ENCODE data around the gene ZDHHC18. TPM values are rescaled to one million over a fixed set of nuclear protein-coding genes. Genes with fewer than 3 reads are reported as not detected.
"Not testable (repeated sequence)": the region's sequence is repeated elsewhere in the genome, so short reads cannot be mapped to it uniquely, and the experiment has no call there.

ZDHHC18 gene
- total and polyA plus RNA-seq, 2 donors, result 9.0 to 9.1 TPM

DNA sequence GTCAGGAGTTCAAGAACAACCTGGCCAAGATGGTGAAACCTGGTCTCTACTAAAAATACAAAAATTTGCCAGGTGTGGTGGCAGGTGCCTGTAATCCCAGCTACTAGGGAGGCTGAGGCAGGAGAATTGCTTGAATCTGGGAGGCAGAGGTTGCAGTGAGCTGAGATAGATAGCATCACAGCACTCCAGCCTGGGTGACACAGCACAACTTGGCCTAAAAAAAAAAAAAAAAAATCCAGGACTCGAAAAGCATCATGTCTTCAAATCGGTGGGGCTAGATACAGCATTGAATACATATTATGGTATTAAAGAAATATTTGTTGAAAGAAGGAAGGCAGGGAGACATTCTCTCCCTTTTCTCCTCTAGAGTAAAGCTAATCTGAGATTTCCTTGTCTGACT is 46.6 kb downstream of the ZDHHC18 start:
- peaks cover 12 to 20% of the 10 kb centered on the region in 2 donors for H3K36me3 ChIP-seq (ENCODE audit: control insufficient read depth in 2 of 2, insufficient read depth in 2 of 2, low read length in 1 of 2)
- not testable (repeated sequence) for DNase-seq (ENCODE audit: low read depth in 6 of 9, low spot score in 9 of 9); H3K27ac ChIP-seq (ENCODE audit: low read depth in 1 of 2, low read length in 1 of 2); H3K27me3 ChIP-seq (ENCODE audit: control insufficient read depth in 2 of 2, insufficient read depth in 1 of 2, low read length in 1 of 2); H3K4me3 ChIP-seq (ENCODE audit: low read length in 2 of 2); H3K4me1 ChIP-seq (ENCODE audit: control insufficient read depth in 2 of 2, insufficient read depth in 2 of 2, low read length in 2 of 2); H3K9me3 ChIP-seq (ENCODE audit: control insufficient read depth in 2 of 2, insufficient read depth in 1 of 2, low read length in 1 of 2)
- 95% methylated on average over 2 of the region's 2 CpGs for WGBS

DNA sequence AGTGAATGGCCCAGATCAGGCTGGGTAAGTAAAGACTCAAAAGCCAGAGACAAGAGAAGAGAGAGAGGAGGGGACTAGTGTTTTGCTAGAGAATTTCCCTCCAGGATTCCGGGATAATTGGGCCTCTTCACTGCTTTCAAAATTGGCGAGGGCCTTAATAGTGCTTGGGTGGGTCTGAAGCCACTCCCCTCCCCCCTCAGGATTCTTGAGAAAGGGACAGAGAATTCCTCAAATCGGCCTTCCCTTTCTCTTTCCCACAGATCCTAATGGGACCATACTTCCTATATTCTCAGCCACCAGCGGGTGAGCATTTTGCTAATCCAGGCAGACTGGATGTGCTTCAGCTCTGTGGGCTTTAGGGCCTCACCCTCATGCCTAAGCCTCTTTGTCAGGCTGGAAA is 48.4 kb downstream of the ZDHHC18 start:
- H3K27me3 ChIP-seq (ENCODE audit: control insufficient read depth in 2 of 2, insufficient read depth in 1 of 2, low read length in 1 of 2), result no peaks in the 10 kb centered on the region
- no peak overlapping the region for H3K27ac ChIP-seq (ENCODE audit: low read depth in 1 of 2, low read length in 1 of 2)
- H3K9me3 ChIP-seq (ENCODE audit: control insufficient read depth in 2 of 2, insufficient read depth in 1 of 2, low read length in 1 of 2), result no peaks in the 10 kb centered on the region
- DNase-seq (ENCODE audit: low read depth in 6 of 9, low spot score in 9 of 9), result no peak
- WGBS, result 97% methylated on average over 4 of the region's 4 CpGs
- H3K4me1 ChIP-seq (ENCODE audit: control insufficient read depth in 2 of 2, insufficient read depth in 2 of 2, low read length in 2 of 2), result no peaks in the 10 kb centered on the region
- H3K36me3 ChIP-seq (ENCODE audit: control insufficient read depth in 2 of 2, insufficient read depth in 2 of 2, low read length in 1 of 2), result peaks cover 28 to 38% of the 10 kb centered on the region in 2 donors
- H3K4me3 ChIP-seq (ENCODE audit: low read length in 2 of 2), result no peak overlapping the region

DNA sequence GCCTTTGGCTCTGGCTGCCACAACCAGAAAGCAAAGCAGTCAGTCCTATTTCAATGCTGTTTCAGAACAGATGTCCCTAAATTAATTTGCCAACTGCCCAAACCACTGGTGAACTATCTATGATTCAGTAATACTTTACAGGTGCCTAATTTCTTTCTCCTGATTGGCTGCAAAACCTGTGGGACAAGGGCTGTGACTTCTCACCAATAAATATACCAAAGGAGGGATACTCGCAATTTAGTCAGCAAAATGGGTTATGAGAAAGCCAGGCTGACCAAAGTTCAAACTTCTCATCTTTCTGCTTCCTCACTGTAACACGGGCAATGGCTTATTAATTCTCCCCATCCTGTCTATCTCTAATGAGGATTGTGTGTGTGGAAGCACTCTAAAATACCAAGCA is 50.8 kb downstream of the ZDHHC18 start:
- peaks cover 45 to 57% of the 10 kb centered on the region in 2 donors for H3K36me3 ChIP-seq (ENCODE audit: control insufficient read depth in 2 of 2, insufficient read depth in 2 of 2, low read length in 1 of 2)
- H3K27me3 ChIP-seq (ENCODE audit: control insufficient read depth in 2 of 2, insufficient read depth in 1 of 2, low read length in 1 of 2), result no peaks in the 10 kb centered on the region
- H3K4me3 ChIP-seq (ENCODE audit: low read length in 2 of 2), result no peak overlapping the region
- WGBS, result 94% methylated on average over 2 of the region's 2 CpGs
- H3K4me1 ChIP-seq (ENCODE audit: control insufficient read depth in 2 of 2, insufficient read depth in 2 of 2, low read length in 2 of 2), result no peaks in the 10 kb centered on the region
- DNase-seq (ENCODE audit: low read depth in 6 of 9, low spot score in 9 of 9), result no peak
- H3K27ac ChIP-seq (ENCODE audit: low read depth in 1 of 2, low read length in 1 of 2), result no peak overlapping the region
- H3K9me3 ChIP-seq (ENCODE audit: control insufficient read depth in 2 of 2, insufficient read depth in 1 of 2, low read length in 1 of 2), result no peaks in the 10 kb centered on the region

- H3K27ac ChIP-seq (ENCODE audit: low read depth in 1 of 2, low read length in 1 of 2), result no peak overlapping the region
- H3K27me3 ChIP-seq (ENCODE audit: control insufficient read depth in 2 of 2, insufficient read depth in 1 of 2, low read length in 1 of 2), result no peaks in the 10 kb centered on the region
- peaks cover 69 to 79% of the 10 kb centered on the region in 2 donors for H3K36me3 ChIP-seq (ENCODE audit: control insufficient read depth in 2 of 2, insufficient read depth in 2 of 2, low read length in 1 of 2)
- H3K4me3 ChIP-seq (ENCODE audit: low read length in 2 of 2), result no peak overlapping the region
- DNase-seq (ENCODE audit: low read depth in 6 of 9, low spot score in 9 of 9), result no peak
- no peaks in the 10 kb centered on the region for H3K4me1 ChIP-seq (ENCODE audit: control insufficient read depth in 2 of 2, insufficient read depth in 2 of 2, low read length in 2 of 2)
- no peaks in the 10 kb centered on the region for H3K9me3 ChIP-seq (ENCODE audit: control insufficient read depth in 2 of 2, insufficient read depth in 1 of 2, low read length in 1 of 2)
- 99% methylated on average over 4 of the region's 4 CpGs for whole genome bisulfite sequencing
These were observed 53.3 kb downstream of the ZDHHC18 start for GRCh38 chr1:26879793-26880192.

GRCh38 chr1:26881611-26882010 is 55.1 kb downstream of the ZDHHC18 start:
- WGBS, result 97% methylated on average over 6 of the region's 6 CpGs
- not testable (repeated sequence) for DNase-seq (ENCODE audit: low read depth in 6 of 9, low spot score in 9 of 9); H3K4me1 ChIP-seq (ENCODE audit: control insufficient read depth in 2 of 2, insufficient read depth in 2 of 2, low read length in 2 of 2); H3K27me3 ChIP-seq (ENCODE audit: control insufficient read depth in 2 of 2, insufficient read depth in 1 of 2, low read length in 1 of 2); H3K9me3 ChIP-seq (ENCODE audit: control insufficient read depth in 2 of 2, insufficient read depth in 1 of 2, low read length in 1 of 2); H3K4me3 ChIP-seq (ENCODE audit: low read length in 2 of 2); H3K27ac ChIP-seq (ENCODE audit: low read depth in 1 of 2, low read length in 1 of 2)
- H3K36me3 ChIP-seq (ENCODE audit: control insufficient read depth in 2 of 2, insufficient read depth in 2 of 2, low read length in 1 of 2), result peaks cover 77 to 89% of the 10 kb centered on the region in 2 donors

- Histone ChIP-seq H3K4me3 (ENCODE audit: low read length in 2 of 2) (no peak overlapping the region), H3K27ac (ENCODE audit: low read depth in 1 of 2, low read length in 1 of 2) (no peak overlapping the region), H3K36me3 (ENCODE audit: control insufficient read depth in 2 of 2, insufficient read depth in 2 of 2, low read length in 1 of 2) (peaks cover 68 to 81% of the 10 kb centered on the region in 2 donors), H3K9me3 (ENCODE audit: control insufficient read depth in 2 of 2, insufficient read depth in 1 of 2, low read length in 1 of 2) (no peaks in the 10 kb centered on the region), H3K4me1 (ENCODE audit: control insufficient read depth in 2 of 2, insufficient read depth in 2 of 2, low read length in 2 of 2) (no peaks in the 10 kb centered on the region), H3K27me3 (ENCODE audit: control insufficient read depth in 2 of 2, insufficient read depth in 1 of 2, low read length in 1 of 2) (no peaks in the 10 kb centered on the region)
- no peak for DNase-seq (ENCODE audit: low read depth in 6 of 9, low spot score in 9 of 9)
- 98% methylated on average over 5 of the region's 5 CpGs for WGBS
These were observed 56.4 kb downstream of the ZDHHC18 start for GRCh38 chr1:26882696-26883463.

GRCh38 chr1:26887125-26887524 is 60.6 kb downstream of the ZDHHC18 start:
- Histone ChIP-seq H3K27ac (ENCODE audit: low read depth in 1 of 2, low read length in 1 of 2) (no peak overlapping the region), H3K9me3 (ENCODE audit: control insufficient read depth in 2 of 2, insufficient read depth in 1 of 2, low read length in 1 of 2) (no peaks in the 10 kb centered on the region), H3K27me3 (ENCODE audit: control insufficient read depth in 2 of 2, insufficient read depth in 1 of 2, low read length in 1 of 2) (no peaks in the 10 kb centered on the region), H3K4me3 (ENCODE audit: low read length in 2 of 2) (no peak overlapping the region), H3K4me1 (ENCODE audit: control insufficient read depth in 2 of 2, insufficient read depth in 2 of 2, low read length in 2 of 2) (peaks cover 6 to 16% of the 10 kb centered on the region in 2 donors), H3K36me3 (ENCODE audit: control insufficient read depth in 2 of 2, insufficient read depth in 2 of 2, low read length in 1 of 2) (peaks cover 37 to 57% of the 10 kb centered on the region in 2 donors)
- 96% methylated on average over 1 of the region's 1 CpG for WGBS
- peak in 1 of 9 donors; percentile 37 for DNase-seq (ENCODE audit: low read depth in 6 of 9, low spot score in 9 of 9)

- Histone ChIP-seq H3K9me3 (ENCODE audit: control insufficient read depth in 2 of 2, insufficient read depth in 1 of 2, low read length in 1 of 2) (no peaks in the 10 kb centered on the region), H3K27me3 (ENCODE audit: control insufficient read depth in 2 of 2, insufficient read depth in 1 of 2, low read length in 1 of 2) (no peaks in the 10 kb centered on the region), H3K36me3 (ENCODE audit: control insufficient read depth in 2 of 2, insufficient read depth in 2 of 2, low read length in 1 of 2) (peaks cover 37 to 57% of the 10 kb centered on the region in 2 donors), H3K27ac (ENCODE audit: low read depth in 1 of 2, low read length in 1 of 2) (no peak overlapping the region), H3K4me3 (ENCODE audit: low read length in 2 of 2) (no peak overlapping the region), H3K4me1 (ENCODE audit: control insufficient read depth in 2 of 2, insufficient read depth in 2 of 2, low read length in 2 of 2) (peaks cover 6 to 16% of the 10 kb centered on the region in 2 donors)
- DNase-seq (ENCODE audit: low read depth in 6 of 9, low spot score in 9 of 9), result no peak
- 97% methylated on average over 1 of the region's 1 CpG for WGBS
These were observed 61.7 kb downstream of the ZDHHC18 start for GRCh38 chr1:26888231-26888630.

- Histone ChIP-seq H3K27ac (ENCODE audit: low read depth in 1 of 2, low read length in 1 of 2) (peak within 1 kb of the TSS; percentile 85 to 95), H3K9me3 (ENCODE audit: control insufficient read depth in 2 of 2, insufficient read depth in 1 of 2, low read length in 1 of 2) (no peaks in the 10 kb centered on the region), H3K4me3 (ENCODE audit: low read length in 2 of 2) (peak within 1 kb of the TSS; percentile 90 to 96), H3K27me3 (ENCODE audit: control insufficient read depth in 2 of 2, insufficient read depth in 1 of 2, low read length in 1 of 2) (no peaks in the 10 kb centered on the region), H3K36me3 (ENCODE audit: control insufficient read depth in 2 of 2, insufficient read depth in 2 of 2, low read length in 1 of 2) (peaks cover 33 to 54% of the 10 kb centered on the region in 2 donors), H3K4me1 (ENCODE audit: control insufficient read depth in 2 of 2, insufficient read depth in 2 of 2, low read length in 2 of 2) (peaks cover 6 to 16% of the 10 kb centered on the region in 2 donors)
- WGBS, result 2% methylated on average over 89 of the region's 89 CpGs
- DNase-seq (ENCODE audit: low read depth in 6 of 9, low spot score in 9 of 9), result peak; percentile 52 to 87 (median 77)
These were observed 63.3 kb downstream of the ZDHHC18 start, which contains the start of gene GPN2 for GRCh38 chr1:26889551-26890466. TSS of gene GPN2 (minus strand) at chr1:26890283. CDS start at chr1:26890096, 187 bp downstream.

Measured in thymus (tissue), 11 donors.